Measurements from ENCODE around the gene CD40.

CD40 gene

DNA sequence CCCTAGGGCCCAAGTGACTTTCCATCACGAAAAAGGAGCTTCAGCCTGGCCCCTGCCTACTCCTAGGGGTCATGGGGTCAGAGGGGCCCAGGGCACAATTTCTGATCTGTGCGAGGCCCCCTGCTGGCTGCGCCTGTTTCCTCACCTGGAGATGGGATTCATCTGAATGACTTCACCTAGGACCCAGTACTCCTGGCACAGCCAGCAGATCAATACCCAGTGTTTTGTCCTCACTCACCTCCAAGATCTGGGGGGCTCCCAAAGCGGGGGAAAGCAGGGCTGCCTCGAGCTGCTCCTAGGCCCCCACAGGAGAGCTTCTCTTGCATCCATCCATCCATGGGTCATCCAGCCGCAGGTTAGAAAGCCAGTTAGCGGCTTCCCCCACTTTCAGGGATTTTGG, 33.8 kb downstream of the CD40 start:
- DNase-seq: peak; percentile 3 to 4

DNA sequence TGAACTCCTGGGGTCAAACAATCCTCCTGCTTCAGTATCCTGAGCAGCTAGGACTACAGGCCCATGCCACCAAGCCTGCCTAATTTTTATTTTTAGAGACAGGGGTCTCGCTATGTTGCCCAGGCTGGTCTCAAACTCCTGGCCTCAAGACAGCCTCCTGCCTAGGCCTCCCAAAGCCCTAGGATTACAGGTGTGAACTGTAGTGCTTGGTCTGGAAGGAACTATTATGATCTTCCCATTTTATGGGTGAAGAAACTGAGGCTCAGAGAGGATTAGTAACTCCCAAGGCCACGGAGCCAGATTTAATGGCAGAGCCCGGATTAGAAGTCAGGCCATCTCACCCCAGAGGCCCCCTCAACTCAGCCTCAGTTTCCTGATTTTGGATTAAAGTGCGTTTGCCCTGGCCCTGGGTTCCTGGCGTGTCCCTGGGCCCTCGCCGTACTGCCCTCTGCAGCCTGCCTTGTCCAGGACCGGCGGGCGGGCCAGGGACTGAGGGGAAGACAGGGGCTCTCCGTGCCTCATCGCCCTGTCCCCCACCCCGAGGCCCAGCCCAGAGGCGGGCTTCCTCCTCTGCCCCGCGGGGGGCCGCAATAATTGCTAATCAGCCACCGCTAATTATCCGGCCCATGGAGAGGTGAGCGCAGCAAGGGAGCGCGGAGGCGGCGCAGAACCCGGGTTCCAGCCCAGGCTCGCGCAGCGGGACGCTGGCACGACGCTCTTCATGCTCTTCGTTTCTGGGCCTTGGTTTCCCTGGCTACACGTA, 34.9 kb downstream of the CD40 start:
- DNase-seq: no peak

DNA sequence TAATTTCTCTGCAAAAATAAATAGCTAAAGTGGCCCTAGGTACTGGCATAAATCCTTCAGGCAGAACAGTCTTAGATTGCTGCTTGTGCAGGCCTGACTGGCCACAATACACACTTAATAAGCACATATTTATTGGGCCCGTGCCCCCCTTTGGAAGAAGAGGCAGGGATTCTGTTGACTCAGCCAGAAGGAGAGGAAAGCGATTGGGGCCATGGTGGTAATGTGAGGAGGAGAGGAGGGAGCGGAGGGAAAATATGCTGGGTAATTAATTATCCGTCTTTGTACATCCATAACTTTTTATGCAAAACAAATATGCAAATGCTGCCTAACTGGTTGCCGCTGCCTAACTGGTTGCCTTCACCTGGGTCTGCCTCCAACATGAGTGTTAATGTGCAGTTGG, 36.2 kb downstream of the CD40 start:
- DNase-seq: no peak

DNA sequence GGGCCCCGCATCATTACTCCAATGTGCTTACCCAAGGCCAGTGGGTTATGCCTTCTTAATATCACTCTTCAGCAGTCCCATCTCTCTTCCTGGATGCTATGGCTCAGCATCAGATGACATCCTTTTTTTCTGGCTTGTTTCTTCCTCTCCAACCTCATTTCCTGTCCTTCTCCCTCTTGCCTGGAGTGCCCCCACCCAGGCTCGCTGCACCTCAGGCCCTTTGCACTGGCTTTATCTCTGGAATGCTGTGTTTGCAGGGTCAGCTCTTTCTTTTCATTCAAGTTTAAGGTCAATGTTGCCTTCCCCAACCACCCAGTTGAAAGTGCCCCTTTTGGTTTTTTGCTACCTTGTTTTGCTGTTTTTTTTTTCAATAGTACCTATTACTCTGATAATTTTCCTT, 36.7 kb downstream of the CD40 start:
- DNase-seq: no peak

DNA sequence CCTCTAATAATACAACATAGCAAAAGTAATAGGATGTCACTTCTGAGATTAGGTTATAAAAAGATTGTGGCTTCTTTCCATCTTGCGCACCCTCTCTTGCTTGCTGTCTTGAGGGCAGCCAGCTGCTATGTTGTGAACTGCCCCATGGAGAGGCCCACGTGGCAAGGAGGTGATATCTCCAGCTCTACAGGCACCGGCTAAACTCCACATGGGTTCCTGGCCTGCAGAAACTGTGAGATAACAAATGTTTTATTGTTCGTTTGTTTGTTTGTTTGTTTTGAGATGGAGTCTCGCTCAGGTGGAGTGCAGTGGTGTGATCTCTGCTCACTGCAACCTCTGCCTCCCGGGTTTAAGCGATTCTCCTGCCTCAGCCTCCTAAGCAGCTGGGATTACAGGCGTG, 38.0 kb downstream of the CD40 start:
- no peak for DNase-seq

DNA sequence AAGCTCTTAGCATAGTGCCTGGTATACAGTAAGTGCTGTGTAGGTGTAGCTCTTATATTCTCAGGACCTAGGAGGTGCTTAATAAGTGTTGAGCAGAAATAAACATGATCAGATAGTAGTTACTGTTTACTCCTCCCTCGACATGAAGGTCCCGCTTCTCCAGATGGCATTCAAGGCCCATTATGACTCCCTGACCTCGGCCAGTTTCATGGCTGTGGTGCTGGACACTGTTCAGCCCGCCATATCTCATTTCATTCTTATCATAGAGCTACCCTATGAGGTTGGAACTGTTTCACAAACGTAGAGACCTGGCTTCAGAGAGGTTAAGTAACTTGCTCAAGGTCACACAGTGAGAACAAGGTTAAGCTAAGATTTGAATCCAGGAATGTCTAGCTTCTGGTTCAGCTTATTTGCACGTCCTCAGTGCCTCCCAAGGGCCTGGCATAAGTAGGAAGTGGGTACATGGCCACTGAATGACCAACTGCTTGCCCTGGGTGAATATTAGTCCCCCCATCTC, 39.0 kb downstream of the CD40 start:
- no peak for DNase-seq

DNA sequence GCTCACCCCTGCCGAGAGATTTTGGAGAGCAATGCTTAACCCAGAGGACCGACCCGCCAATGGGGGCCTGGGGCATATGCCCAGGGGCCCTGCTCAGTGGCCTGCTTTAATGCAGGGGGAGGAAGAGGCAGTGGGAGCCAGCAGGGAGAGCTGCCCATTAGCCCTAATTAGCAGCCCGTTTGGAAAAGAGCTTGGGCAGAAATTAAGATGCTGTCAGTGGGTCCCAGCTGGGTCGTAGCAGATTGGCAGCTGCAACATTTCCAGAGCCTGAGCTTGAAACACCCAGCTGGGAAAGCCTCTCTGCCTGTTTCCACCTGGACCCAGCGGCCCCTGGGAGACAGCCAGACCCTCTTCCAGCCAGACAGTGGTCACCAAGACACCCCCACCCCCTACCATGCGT, 39.5 kb downstream of the CD40 start:
- DNase-seq: no peak

DNA sequence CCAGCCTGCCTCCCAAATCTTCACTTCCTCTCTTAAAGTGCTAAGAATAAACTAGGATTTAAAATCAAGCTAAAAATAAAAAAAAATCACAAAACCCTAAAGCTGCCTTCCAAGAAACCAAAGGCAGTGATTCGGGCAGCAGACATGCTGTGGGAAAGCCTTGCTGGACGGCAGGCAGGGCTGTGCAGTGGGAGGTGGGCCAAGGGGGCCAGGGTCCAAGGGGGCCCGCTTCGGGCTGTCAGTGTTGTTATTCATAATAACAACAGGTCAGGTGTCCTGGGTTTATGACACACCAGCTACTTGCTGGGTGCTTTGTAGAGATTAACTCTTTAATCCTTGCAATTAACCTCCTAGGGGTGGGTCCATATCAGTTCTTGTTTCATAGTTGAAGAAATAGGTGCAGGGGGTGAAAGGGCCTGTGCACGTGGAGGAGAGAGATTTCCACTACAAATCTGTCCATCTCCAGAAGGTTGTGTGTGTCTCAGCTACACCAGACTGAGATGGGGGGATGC, 40.4 kb downstream of the CD40 start:
- DNase-seq: no peak

DNA sequence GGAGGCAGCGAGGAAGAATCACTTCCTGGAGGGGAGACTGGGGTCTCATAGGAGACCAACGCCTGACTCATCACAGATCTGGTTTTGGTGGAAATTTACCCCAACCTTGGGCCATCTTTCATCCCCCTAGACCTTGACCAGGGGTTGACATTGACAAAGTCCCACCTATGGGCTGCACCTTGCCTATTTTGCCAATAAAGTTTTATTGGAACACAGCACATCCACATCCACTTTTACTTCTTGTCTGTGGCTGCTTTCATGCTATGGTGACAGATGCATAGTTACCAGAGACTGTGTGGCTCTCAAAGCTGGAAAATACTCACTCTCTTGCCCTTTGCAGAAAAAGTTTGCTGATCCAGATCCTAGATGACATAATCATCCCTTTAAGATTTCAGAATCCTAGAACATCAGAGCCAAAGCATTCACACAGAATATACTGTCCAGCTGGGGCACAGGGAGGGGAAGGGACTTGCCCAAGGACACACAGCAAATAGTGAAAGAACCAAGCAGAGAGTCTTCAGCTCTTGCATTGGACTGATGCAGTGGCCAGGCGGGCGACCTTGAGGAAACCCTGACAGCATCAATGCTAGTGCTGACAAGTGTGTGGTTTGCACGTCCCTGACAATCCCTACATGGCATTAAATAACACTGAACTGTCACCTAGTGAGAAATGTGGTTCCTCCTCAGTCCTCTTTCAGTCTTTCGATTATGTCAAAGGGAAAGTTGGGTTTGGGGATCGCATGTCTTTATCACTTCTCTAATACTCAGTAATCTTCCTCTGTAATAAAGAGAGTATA, 41.2 kb downstream of the CD40 start:
- DNase-seq: no peak

DNA sequence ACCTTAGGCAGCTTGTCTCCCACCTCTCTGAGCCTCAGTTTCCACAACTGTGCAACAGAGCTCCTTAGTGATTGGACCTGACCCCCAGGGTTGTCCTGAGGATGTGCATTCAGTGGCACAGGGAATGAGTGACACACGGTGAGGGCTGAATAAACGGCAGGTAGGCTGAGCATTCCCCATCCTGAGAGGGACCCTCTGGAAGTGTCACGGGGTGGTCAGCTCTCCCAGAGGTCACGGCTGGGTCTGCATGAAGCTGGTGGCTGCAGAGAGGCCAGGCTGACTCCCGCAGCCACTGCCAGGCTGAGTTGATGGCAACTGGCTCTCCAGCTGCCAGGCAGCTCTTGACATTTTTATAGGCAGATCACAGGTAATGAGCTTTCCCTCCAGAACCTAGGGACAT, 42.5 kb downstream of the CD40 start:
- no peak for DNase-seq

DNA sequence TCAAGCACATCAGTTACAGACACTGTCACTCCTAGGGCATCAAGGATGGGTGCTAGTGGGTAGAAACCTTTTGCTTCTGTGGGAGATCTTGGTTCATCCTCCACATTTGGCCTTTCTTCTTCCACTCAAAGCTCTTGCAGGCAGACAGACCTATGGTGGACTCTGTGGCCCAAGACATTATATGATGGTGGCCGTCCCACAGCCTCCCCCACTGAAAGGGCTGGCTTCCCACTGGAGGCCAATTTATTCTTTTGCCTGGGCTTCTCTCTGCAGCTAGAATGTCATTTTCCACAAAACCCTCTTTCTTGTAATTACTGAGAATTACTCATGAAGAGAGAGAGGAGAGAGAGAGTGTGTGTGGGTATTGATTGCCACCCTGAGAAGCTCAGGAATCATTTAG, 43.8 kb downstream of the CD40 start:
- DNase-seq: no peak

DNA sequence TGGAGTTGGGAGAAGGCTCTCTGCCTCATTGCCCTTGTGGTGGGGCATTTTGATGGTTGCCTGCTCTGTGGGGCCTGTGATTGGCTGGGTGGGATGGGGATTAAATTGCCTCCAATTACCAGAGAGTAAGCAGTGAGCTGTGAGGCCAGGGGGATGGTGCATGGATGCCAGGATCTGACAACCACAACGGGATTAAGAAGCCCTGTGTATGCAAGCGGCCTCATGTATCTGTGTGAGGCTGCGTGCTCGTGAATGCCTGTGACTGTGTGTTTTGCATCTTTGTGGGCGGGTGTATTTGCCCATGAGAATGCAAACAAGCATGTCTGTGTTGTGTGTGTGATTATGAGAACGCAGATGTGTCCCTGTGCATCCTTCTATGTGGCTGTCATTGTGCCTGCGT, 46.1 kb downstream of the CD40 start:
- no peak for DNase-seq

DNA sequence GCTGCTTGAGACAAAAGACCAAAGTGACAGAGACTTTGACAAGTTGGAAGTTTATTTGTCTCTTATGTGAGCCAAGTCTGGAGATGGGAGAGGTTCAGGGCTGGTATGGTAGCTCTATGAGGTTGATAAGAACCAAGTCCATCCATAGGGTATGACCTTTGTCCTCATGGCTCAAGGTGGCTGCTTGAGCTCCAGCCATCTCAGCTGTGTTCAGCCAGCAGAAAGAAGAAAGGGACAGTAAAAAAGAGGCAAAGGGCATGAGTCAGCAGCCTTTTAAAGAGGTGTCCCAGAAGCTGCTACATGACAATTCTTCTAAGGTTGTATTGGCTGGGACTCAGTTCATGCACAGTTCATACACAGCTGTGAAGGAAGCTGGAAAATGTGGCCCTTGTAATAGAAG, 49.0 kb downstream of the CD40 start:
- no peak for DNase-seq

DNA sequence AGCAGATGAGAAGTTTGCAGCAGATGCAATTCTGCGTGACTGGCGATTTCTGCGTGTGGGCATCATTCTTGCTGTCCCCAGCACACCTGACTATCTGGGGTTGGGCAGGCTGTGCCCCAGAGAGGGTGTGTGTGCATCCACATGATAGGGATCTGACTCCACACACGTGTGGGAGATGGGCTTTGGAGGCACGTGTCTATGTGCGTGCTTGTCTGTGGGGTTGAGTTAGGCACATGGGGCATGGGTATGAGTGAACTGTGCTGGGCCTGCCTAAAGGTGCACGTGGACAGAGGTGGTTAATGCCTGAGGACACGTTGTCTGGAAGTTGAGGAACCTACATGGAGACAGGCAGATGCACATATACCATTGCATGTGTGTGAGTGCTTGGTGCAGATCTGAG, 50.3 kb downstream of the CD40 start:
- no peak for DNase-seq

DNA sequence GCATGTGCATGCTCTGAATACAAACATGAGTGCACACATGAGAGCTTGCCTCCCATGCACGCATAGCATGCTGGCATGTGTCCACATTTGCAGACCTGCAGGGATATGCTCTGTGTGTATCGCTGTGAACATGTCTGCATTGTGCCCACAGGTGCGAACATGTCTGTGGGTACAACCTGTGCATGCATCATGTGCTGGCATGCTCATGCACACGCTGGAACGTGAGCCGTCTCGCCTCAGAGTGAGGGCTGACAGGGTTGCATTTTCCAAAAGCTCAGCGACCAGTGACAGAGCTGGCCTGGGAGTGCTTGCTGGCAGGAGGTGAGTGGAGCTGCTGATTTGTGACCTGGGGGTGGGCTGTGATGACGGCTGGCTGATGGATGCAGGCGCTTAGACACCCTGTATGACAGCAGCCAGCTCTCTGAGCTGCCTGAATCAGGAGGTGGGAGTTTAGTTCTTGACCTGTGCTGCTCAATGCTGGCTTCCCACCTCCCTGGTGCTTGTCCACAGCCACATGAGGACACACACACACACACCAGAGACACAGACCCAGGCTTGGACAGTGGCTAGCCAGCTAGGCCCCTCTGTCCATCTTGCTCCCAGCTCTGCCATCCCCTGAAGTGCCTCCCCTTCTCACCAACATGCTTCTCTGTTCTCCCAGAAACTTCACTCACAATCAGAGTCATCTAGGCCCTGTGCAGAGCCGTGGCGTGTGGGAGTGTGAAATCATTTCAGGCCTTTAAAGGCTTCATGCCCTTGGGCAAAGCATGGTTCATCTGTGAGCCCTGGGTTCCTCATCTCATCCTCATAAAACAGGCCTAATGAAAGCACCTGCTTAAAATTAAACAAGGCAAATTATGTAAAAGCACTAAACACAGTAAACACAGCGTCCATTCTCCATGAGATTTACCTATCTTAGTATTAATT, 51.4 kb downstream of the CD40 start:
- DNase-seq: no peak

DNA sequence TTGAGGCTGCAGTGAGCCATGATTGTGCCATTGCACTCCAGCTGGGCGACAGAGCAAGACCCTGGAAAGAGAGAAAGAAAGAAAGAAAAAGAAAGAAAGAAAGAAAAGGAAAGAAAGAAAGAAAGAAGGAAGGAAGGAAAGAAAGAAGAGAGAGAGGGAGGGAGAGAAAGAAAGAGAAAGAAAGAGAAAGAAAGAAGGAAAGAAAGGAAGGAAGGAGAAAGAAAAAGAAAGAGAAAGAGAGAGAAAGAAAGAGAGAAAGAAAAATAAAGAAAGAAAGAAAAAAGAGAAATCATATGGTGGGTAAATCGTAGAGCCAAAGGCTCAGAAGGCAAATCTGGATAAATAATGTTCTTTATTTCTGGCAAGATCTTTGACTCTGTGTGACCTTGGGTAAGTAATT, 53.4 kb downstream of the CD40 start:
- DNase-seq: no peak

DNA sequence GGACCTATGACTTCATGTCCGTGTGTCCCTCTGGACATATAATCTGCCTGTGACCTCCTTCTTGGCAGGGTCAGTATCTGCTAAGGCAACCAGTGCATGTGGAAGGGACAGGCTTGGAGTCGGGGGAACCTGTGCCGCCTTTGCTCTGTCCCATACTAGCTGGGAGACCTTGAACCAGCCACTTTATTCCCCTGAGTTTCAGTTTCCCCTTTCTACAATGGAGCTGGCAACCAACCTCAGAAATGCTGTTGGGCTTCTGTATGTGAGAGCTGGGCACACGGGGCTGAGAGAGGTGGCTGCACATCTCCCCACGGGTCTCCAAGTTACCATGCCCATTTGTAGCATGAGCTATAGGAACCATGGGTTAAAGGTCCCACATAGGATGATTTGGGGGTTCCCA, 53.8 kb downstream of the CD40 start:
- no peak for DNase-seq

DNA sequence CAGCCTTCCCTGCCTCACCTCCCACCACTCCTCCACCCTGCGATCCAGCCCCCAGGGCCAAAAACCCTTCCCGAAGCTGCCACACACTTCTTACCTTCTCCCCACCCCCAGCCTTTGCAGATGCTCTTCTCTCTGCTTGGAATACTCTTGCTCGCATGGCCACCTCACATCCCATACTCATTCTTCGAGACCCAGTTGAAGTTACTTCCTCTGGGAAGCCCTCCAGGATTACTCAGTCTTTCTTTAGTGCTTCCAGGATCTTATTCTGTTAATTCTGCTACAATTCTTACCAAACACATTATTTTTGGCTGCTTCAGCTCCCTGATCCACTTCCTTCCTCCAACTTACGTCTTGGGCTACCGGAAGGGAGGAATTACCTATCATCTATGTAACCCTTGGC, 54.3 kb downstream of the CD40 start:
- no peak for DNase-seq

DNA sequence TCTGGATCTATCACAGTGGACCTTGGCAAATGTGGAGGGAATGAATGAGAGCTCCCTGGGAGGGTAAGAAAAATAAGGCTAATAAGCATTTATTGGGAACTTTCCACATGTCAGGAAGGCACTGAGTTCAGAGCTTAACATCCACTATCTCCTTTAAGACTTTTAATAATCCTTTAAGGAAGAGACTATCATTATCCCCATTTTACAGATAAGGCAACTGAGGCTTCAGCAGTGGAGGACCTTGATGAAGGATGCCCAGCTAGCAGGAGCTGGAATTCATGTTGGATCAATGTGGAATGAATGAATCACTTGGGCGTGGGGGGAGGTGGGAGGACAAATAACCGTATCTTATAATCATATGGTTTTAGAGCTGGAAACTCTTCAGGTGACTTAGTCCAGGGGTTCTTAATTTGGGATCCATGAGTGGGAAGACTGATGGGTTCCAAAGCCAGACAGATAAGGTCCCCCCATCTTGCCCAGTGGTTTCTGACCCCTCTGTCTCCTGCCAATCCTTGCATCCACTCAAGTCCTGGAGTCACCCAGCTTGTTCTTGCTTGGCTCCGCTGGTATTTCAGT, 54.9 kb downstream of the CD40 start:
- no peak for DNase-seq

DNA sequence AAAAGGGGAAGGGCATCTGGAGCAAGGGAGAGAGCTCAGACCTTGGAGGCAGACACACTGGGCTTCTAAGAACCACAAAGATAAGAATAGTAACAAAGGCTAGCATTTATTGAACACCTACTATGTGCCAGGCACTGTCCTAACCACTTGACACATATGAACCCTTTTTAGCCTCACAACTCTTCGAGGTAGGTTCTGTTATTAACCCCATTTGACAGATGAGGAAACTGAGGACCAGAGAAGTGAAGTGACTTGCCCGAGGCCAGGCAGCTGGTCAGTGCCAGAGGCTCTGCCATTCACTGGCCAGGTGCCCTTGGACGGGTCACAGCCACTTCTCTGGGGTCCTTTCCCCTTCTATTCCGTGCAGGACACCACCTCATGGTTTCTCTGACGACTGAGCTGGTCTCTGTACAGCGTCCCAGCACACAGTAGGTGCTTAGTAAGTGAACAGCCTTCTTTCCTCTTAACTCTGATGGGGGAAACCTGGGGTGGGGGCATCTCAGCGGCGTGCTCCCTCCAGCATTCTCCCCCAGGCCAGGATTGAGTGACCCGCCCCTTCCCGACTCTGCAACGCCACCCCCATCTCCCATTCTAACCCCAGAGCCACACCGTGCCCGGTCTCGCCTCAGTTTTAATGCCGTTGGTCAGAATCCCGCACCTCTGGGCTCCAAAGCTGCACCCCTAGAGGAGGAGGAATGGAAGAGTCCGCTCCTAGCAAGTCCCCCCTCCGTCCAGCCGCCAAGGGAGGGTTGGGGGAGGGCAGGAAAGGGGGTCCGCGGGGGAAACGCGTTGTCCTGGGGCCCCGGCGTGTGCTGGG, 55.7 kb downstream of the CD40 start:
- no peak for DNase-seq

DNA sequence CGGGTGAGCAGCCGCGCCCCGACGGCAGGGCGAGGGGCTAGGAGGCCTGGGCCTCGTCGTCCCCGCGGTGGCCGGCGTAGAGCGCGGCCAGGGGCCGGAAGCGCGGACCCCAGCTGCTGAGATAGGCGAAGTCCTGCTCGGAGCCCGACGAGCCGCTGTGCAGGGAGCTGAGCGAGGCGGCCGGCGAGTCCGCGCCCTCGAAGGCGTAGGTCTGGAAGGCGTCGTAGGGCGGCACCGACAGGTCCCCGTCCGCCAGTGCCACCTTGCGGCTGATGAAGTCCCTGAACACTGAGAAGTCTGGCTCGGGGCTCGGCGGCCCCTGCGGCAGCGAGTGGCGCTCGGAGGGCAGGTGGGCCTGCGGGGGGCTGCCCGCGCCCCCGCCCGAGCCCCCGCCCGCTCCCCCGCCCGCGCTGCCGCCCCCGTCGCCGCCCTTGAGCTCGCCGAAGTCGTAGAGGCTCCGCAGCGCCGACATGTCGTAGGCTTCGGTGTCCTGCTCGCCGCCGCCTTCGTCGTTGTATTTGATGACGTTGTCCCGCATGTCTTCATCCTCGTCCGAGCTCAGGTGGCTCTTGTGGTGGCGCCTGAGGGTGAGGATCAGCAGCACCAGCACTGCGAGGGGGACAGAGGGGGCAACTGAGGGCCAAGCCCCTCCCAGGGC, 56.5 kb downstream of the CD40 start:
- peak; percentile 64 to 65 for DNase-seq
